Fibroblast of lung (primary cell): ENCODE measurements around the gene TBX3. TPM values are rescaled to one million over a fixed set of nuclear protein-coding genes. Genes with fewer than 3 reads are reported as not detected.

ENCODE experiments used
- DNase-seq, 2 donors: peaks; one replicate each; pipeline versions ENCODE4 v3.0.0 to v3.0.0-alpha.2; 2010; ENCODE audit warnings: low read depth in 2 of 2
- H2AFZ ChIP-seq: 2 replicates; pipeline ENCODE4 v1.5.1; 2012; ENCODE audit warnings: low read length, control low read depth, inconsistent platforms
- H3K27ac ChIP-seq: 2 replicates; pipeline ENCODE4 v1.5.1; 2011; ENCODE audit warnings: low read length, control low read depth; ENCODE audit not compliant: insufficient read depth
- H3K27me3 ChIP-seq: 2 replicates; pipeline ENCODE4 v1.5.1; 2011; ENCODE audit warnings: mild to moderate bottlenecking, low read length; ENCODE audit not compliant: control insufficient read depth, insufficient read depth
- H3K36me3 ChIP-seq: 2 replicates; pipeline ENCODE4 v1.5.1; 2011; ENCODE audit warnings: low read length; ENCODE audit not compliant: control insufficient read depth, insufficient read depth
- H3K4me1 ChIP-seq: 2 replicates; pipeline ENCODE4 v1.5.1; 2011; ENCODE audit warnings: low read length; ENCODE audit not compliant: control insufficient read depth, insufficient read depth; ENCODE audit errors: extremely low read depth
- H3K4me2 ChIP-seq: 2 replicates; pipeline ENCODE4 v1.5.1; 2011; ENCODE audit warnings: low read length, control low read depth; ENCODE audit not compliant: insufficient read depth; ENCODE audit errors: extremely low read depth
- H3K4me3 ChIP-seq, 4 experiments: fragments of 200-600 bp in 1 of 4; sonication (generic) in 1 of 4; replicated peaks in 1 of 4; 2 replicates each; pipeline ENCODE4 v1.5.1; 2011 to 2016; ENCODE audit warnings: low read length in 4 of 4, low read depth in 3 of 4, mild to moderate bottlenecking in 3 of 4, control low read depth in 2 of 4, inconsistent platforms in 1 of 4, mixed read lengths in 1 of 4; ENCODE audit not compliant: insufficient read depth in 1 of 4; ENCODE audit errors: control extremely low read depth in 1 of 4
- H3K79me2 ChIP-seq: 2 replicates; pipeline ENCODE4 v1.5.1; 2012; ENCODE audit warnings: mild to moderate bottlenecking, low read length, inconsistent platforms; ENCODE audit not compliant: control insufficient read depth, insufficient read depth
- H3K9ac ChIP-seq: 2 replicates; pipeline ENCODE4 v1.5.1; 2011; ENCODE audit warnings: mild to moderate bottlenecking, low read length, control low read depth; ENCODE audit not compliant: insufficient read depth
- H3K9me3 ChIP-seq: 2 replicates; pipeline ENCODE4 v1.5.1; 2012; ENCODE audit warnings: low read depth, low read length; ENCODE audit not compliant: control insufficient read depth, insufficient read depth
- H4K20me1 ChIP-seq: 2 replicates; pipeline ENCODE4 v1.5.1; 2011; ENCODE audit warnings: low read length; ENCODE audit not compliant: control insufficient read depth, insufficient read depth; ENCODE audit errors: extremely low read depth
- CTCF ChIP-seq, 2 donors: IDR thresholded peaks in 1 of 2; conservative IDR thresholded peaks in 1 of 2; 1 replicate in 1 of 2; 2 replicates in 1 of 2; pipeline ENCODE4 v1.5.1; 2011 to 2012; ENCODE audit warnings: low read length in 2 of 2, control low read depth in 1 of 2, inconsistent platforms in 1 of 2, low read depth in 1 of 2, mild to moderate bottlenecking in 1 of 2
- EZH2 ChIP-seq: IDR thresholded peaks from 2 replicates; pipeline ENCODE4 v1.5.1; 2012; ENCODE audit warnings: low read length, control low read depth, mild to moderate bottlenecking; ENCODE audit errors: missing control alignments
- polyA plus RNA-seq, 2 donors: library from polyadenylated mRNA; depleted of rRNA in 1 of 2; stranded (reverse) in 1 of 2; unstranded in 1 of 2; fragments of >200 nt; gene quantifications; 2 replicates each; pipeline ENCODE4 v1.2.1, GENCODE V29; 2011 to 2012; ENCODE audit warnings: missing spikeins in 1 of 2
- total RNA-seq: library from RNA; depleted of rRNA; stranded (reverse); fragments of >200 nt; gene quantifications from 2 replicates; pipeline ENCODE4 v1.2.1, GENCODE V29; 2014

The TBX3 gene
- total and polyA plus RNA-seq, 2 donors (not counting 1 experiment from before 2014, with no cell fraction given) = 19.9 to 66.4 TPM

- Histone ChIP-seq H3K27ac (peak overlapping the region; percentile 95), H3K9ac (peak overlapping the region; percentile 94), H2AFZ (no peak overlapping the region), H3K4me3 (peak overlapping the region; percentile 63 to 97 (median 90)), H3K79me2 (peaks cover 92% of the 10 kb centered on the region), H3K27me3 (no peaks in the 10 kb centered on the region), H3K4me1 (peaks cover 23% of the 10 kb centered on the region), H3K9me3 (no peaks in the 10 kb centered on the region), H4K20me1 (no peaks in the 10 kb centered on the region), H3K4me2 (peak overlapping the region; percentile 89), H3K36me3 (peaks cover 11% of the 10 kb centered on the region)
- no peak for DNase-seq
- no peak for TF ChIP-seq EZH2
- no peak for TF ChIP-seq CTCF (conservative IDR thresholded peaks at IDR 0.05 in 1 of 2, IDR thresholded peaks at IDR 0.05 in 1 of 2; ENCODE audit: low read depth in 1 of 2, low read length in 2 of 2)
These were observed 4.0 kb downstream of the TBX3 start for GRCh38 chr12:114679942-114680341.

GRCh38 chr12:114679452-114679875 is 4.5 kb downstream of the TBX3 start:
- Histone ChIP-seq H3K4me3 (peak overlapping the region; percentile 63 to 97 (median 90)), H3K4me2 (peak overlapping the region; percentile 89)

DNA sequence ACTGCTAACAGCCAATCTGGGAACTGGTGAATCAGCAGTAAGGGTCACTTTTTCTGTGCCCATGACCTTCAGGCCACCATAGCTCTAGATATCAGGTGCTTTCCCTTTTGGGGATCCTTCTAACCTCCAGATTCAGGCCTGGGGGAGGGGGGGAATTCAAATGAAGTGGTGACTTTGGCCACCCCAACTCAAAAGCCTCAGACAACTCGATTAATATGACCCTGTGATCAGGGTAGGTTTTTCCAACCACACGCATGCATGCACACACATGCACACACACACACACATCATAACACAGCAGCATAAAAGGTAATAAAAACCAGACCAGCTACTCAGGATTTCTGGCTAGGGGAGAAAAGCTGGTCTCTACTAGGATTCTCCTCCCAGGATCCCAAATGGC is 5.3 kb downstream of the TBX3 start:
- H2AFZ ChIP-seq = no peak overlapping the region
- H3K9ac ChIP-seq = peak overlapping the region; percentile 13
- H4K20me1 ChIP-seq = no peaks in the 10 kb centered on the region
- H3K4me3 ChIP-seq = peak overlapping the region; percentile 63 to 97 (median 90)
- peak overlapping the region; percentile 95 for H3K27ac ChIP-seq
- H3K9me3 ChIP-seq = no peaks in the 10 kb centered on the region
- H3K79me2 ChIP-seq = peaks cover 100% of the 10 kb centered on the region
- peaks cover 18% of the 10 kb centered on the region for H3K36me3 ChIP-seq
- no peak for DNase-seq
- peaks cover 28% of the 10 kb centered on the region for H3K4me1 ChIP-seq
- no peak for TF ChIP-seq CTCF (conservative IDR thresholded peaks at IDR 0.05 in 1 of 2, IDR thresholded peaks at IDR 0.05 in 1 of 2; ENCODE audit: low read depth in 1 of 2, low read length in 2 of 2)
- no peak for TF ChIP-seq EZH2
- H3K27me3 ChIP-seq = no peaks in the 10 kb centered on the region
- peak overlapping the region; percentile 89 for H3K4me2 ChIP-seq

More at GRCh38 chr12:114679452-114679875, 4.5 kb downstream of the TBX3 start:
- DNase-seq = peak in 1 of 2 donors; percentile 60
- Histone ChIP-seq H3K9ac (peak overlapping the region; percentile 94), H3K27ac (peak overlapping the region; percentile 95), H3K36me3 (peaks cover 14% of the 10 kb centered on the region), H4K20me1 (no peaks in the 10 kb centered on the region), H3K9me3 (no peaks in the 10 kb centered on the region), H2AFZ (no peak overlapping the region), H3K27me3 (no peaks in the 10 kb centered on the region), H3K79me2 (peaks cover 95% of the 10 kb centered on the region), H3K4me1 (peaks cover 25% of the 10 kb centered on the region)
- TF ChIP-seq EZH2 (no peak), CTCF (conservative IDR thresholded peaks at IDR 0.05 in 1 of 2, IDR thresholded peaks at IDR 0.05 in 1 of 2; ENCODE audit: low read depth in 1 of 2, low read length in 2 of 2) (no peak)
